ENCODE measurements around the gene DYNLRB1. TPM values are rescaled to one million over a fixed set of nuclear protein-coding genes. Genes with fewer than 3 reads are reported as not detected.
"Not testable (repeated sequence)": the region's sequence is repeated elsewhere in the genome, so short reads cannot be mapped to it uniquely, and the experiment has no call there.

Gene DYNLRB1
- total RNA-seq, 1 donor from 2014 or later = 135 TPM

DNA sequence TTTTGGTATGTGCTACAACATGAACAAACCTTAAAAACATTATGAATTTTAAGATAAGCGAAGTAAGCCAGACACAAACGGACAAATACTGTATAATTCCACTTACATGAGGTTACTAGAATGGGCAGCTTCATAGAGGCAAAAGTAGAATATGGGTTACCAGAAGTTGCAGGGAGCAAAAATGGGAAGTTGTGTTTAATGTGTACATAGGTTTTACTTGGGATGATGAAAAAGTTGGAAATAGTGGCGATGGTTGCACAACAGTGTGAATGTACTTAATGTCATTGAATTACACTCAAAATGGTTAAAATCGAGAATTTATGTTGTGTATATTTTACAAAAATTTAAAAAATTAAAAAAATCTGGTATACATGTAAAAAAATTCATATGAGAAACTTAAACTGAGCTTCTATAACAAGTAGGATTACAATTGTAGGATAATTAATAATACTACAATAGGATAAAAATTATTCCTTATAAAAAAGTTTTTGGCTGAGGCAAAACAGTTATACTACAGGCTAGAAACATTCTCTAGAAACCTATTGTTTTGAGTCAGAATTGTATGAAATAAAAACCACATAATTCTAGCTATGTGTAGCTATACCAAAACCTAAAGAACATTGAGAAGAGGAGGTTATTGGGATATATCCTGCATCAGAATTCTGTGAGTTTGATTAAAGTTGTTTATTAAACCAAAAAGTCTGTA, 24.8 kb upstream of the DYNLRB1 start:
- Histone ChIP-seq H3K4me3 (no peak overlapping the region), H3K9me3 (no peaks in the 10 kb centered on the region), H3K27me3 (no peaks in the 10 kb centered on the region), H3K36me3 (peaks cover 0 to 73% of the 10 kb centered on the region in 2 donors), H3K27ac (no peak overlapping the region), H3K4me1 (no peaks in the 10 kb centered on the region)
- intact Hi-C loops (cut with DNase I) = no loop called here
- TF ChIP-seq, protein P1, sequence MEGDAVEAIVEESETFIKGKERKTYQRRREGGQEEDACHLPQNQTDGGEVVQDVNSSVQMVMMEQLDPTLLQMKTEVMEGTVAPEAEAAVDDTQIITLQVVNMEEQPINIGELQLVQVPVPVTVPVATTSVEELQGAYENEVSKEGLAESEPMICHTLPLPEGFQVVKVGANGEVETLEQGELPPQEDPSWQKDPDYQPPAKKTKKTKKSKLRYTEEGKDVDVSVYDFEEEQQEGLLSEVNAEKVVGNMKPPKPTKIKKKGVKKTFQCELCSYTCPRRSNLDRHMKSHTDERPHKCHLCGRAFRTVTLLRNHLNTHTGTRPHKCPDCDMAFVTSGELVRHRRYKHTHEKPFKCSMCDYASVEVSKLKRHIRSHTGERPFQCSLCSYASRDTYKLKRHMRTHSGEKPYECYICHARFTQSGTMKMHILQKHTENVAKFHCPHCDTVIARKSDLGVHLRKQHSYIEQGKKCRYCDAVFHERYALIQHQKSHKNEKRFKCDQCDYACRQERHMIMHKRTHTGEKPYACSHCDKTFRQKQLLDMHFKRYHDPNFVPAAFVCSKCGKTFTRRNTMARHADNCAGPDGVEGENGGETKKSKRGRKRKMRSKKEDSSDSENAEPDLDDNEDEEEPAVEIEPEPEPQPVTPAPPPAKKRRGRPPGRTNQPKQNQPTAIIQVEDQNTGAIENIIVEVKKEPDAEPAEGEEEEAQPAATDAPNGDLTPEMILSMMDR (IDR thresholded peaks at IDR 0.05) = no peak
- TF ChIP-seq POLR2A (IDR thresholded peaks at IDR 0.05) (no peak), POLR2AphosphoS5 (IDR thresholded peaks at IDR 0.05; ENCODE audit: insufficient read depth in 1 of 2, low read depth in 1 of 2) (no peak)
- no peak for DNase-seq (ENCODE audit: extremely low spot score in 2 of 2)

DNA sequence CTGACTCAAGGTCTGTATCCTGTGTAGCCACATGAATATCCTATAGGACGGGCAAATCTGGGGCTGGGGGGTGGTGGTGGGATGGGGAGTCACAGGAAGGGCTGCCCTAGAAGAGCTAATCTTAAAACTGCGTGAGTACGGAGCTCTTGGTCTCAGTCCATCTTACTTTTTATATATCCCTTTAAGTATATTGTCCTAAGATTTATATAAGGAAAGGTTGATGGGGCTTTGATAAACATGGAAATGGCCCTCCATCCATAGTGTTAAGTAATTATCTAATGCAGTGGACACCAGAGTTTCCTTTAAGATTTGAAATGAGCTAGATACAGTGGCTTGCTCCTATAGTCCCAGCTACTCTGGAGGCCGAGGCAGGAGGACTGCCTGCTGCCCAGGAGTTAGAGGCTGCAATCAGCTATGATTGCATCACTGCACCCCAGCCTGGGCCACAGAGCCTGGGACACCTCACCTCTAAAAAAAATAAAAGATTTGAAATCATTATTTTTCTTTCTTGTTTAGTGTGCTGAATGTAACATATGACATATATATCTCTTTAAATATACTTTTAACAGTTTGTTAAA, 24.2 kb upstream of the DYNLRB1 start:
- no peak overlapping the region for H3K4me3 ChIP-seq
- H3K27ac ChIP-seq = no peak overlapping the region
- H3K4me1 ChIP-seq = no peaks in the 10 kb centered on the region
- H3K36me3 ChIP-seq = peaks cover 0 to 70% of the 10 kb centered on the region in 2 donors
- intact Hi-C loops (cut with DNase I) = no loop called here
- H3K9me3 ChIP-seq = no peaks in the 10 kb centered on the region
- DNase-seq (ENCODE audit: extremely low spot score in 2 of 2) = no peak
- TF ChIP-seq, protein P1 (IDR thresholded peaks at IDR 0.05) = no peak
- TF ChIP-seq POLR2AphosphoS5 (IDR thresholded peaks at IDR 0.05; ENCODE audit: insufficient read depth in 1 of 2, low read depth in 1 of 2) (no peak), POLR2A (IDR thresholded peaks at IDR 0.05) (no peak)
- no peaks in the 10 kb centered on the region for H3K27me3 ChIP-seq

DNA sequence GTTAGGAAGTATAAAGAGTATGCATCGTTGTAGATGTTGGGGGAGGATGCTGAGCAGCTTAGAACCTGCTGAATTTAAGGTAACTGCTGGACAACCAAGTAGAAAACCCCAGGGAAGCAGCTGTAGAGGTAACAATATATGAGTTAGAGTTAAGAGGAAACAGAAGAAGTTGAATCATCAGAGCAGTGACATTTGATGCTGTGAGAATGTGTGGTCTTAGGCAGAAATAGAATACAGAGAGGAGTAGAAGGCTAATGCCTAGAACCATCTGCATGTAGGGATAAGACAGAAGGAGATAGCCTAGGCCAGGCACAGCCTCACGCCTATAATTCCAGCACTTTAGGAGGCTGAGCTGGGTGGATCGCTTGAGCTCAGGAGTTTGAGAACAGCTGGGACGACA, 22.6 kb upstream of the DYNLRB1 start:
- no peak for DNase-seq (ENCODE audit: extremely low spot score in 2 of 2)
- Histone ChIP-seq H3K4me3 (no peak overlapping the region), H3K27ac (no peak overlapping the region), H3K9me3 (no peaks in the 10 kb centered on the region), H3K4me1 (no peaks in the 10 kb centered on the region), H3K36me3 (peaks cover 0 to 55% of the 10 kb centered on the region in 2 donors), H3K27me3 (no peaks in the 10 kb centered on the region)
- TF ChIP-seq, protein P1 (IDR thresholded peaks at IDR 0.05) = no peak
- TF ChIP-seq POLR2A (IDR thresholded peaks at IDR 0.05) = no peak
- no peak for TF ChIP-seq POLR2AphosphoS5 (IDR thresholded peaks at IDR 0.05; ENCODE audit: insufficient read depth in 1 of 2, low read depth in 1 of 2)
- intact Hi-C loops (cut with DNase I) = no loop called here

DNA sequence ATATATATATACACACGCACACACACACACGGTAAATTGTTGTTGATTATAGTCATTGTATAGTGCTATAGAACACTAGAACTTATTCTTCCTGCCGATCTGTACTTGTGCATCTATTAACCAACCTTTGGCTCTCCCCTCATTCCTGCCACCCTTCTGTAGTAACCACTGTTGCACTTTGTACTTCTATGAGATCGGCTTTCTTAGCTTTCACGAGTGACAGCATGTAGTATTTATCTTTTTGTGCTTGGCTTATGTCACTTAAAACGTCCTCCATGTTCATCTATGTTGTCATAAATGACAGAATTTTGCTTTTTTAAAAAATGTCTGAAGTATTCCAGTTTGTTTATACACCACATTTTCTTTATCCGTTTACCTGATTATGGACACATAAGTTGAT, 20.9 kb upstream of the DYNLRB1 start:
- Histone ChIP-seq H3K27me3 (no peaks in the 10 kb centered on the region), H3K4me3 (no peak overlapping the region), H3K36me3 (peaks cover 0 to 41% of the 10 kb centered on the region in 2 donors), H3K27ac (no peak overlapping the region), H3K4me1 (no peaks in the 10 kb centered on the region), H3K9me3 (no peaks in the 10 kb centered on the region)
- DNase-seq (ENCODE audit: extremely low spot score in 2 of 2) = no peak
- TF ChIP-seq POLR2AphosphoS5 (IDR thresholded peaks at IDR 0.05; ENCODE audit: insufficient read depth in 1 of 2, low read depth in 1 of 2) = no peak
- intact Hi-C loops (cut with DNase I) = no loop called here

DNA sequence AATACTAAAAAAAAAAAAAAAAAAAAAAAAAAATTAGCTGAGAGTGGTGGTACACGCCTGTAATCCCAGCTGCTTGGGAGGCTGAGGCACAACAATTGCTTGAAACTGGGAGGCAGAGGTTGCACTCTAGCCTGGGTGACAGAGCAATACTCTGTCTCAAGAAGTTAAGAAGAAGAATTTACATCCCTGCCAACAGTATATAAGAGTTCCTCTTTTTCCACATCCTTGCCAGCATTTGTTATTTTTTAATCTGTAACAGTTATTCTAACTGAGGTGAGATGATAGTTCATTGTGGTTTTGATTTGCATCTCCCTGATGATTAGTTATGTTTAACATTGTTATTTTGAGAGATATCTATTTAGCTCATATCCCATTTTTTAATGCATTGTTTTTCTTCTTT, 20.3 kb upstream of the DYNLRB1 start:
- no peaks in the 10 kb centered on the region for H3K27me3 ChIP-seq
- TF ChIP-seq POLR2A (IDR thresholded peaks at IDR 0.05) (no peak), POLR2AphosphoS5 (IDR thresholded peaks at IDR 0.05; ENCODE audit: insufficient read depth in 1 of 2, low read depth in 1 of 2) (no peak)
- TF ChIP-seq, protein P1 (IDR thresholded peaks at IDR 0.05) = no peak
- H3K27ac ChIP-seq = no peak overlapping the region
- no peak for DNase-seq (ENCODE audit: extremely low spot score in 2 of 2)
- intact Hi-C loops (cut with DNase I) = no loop called here
- no peaks in the 10 kb centered on the region for H3K4me1 ChIP-seq
- no peaks in the 10 kb centered on the region for H3K9me3 ChIP-seq
- peaks cover 0 to 41% of the 10 kb centered on the region in 2 donors for H3K36me3 ChIP-seq
- no peak overlapping the region for H3K4me3 ChIP-seq

DNA sequence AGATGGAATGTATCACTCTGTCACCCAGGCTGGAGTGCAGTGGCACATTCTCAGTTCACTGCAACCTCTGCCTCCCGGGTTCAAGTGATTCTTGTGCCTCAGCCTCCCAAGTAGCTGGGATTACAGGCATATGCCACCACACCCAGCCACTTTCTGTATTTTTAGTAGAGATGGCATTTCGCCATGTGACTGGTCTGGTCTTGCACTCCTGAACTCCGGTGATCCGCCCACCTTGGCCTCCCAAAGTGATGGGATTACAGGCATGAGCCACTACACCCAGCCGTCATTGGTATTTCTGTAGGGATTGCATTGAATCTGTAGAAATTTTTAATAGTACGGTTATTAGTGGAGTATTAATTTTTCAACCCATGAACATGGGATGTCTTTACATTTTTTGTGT, 18.6 kb upstream of the DYNLRB1 start:
- peaks cover 0 to 36% of the 10 kb centered on the region in 2 donors for H3K36me3 ChIP-seq
- H3K27ac ChIP-seq = not testable (repeated sequence)

More for the DNA sequence above, 18.6 kb upstream of the DYNLRB1 start:
- H3K4me1 ChIP-seq; DNase-seq (ENCODE audit: extremely low spot score in 2 of 2); H3K27me3 ChIP-seq; H3K4me3 ChIP-seq; H3K9me3 ChIP-seq; intact Hi-C loops (cut with DNase I): not testable (repeated sequence)

Data from vagina (tissue), 2 donors.